ENCODE data around the gene RNF181. TPM values are rescaled to one million over a fixed set of nuclear protein-coding genes. Genes with fewer than 3 reads are reported as not detected.

RNF181 gene
- total and polyA plus RNA-seq, 2 of the 8 experiments (the other 6 are each of a cell fraction or from before 2014, with no cell fraction given): 97.2 to 514 TPM

- TF ChIP-seq CHD1 (IDR thresholded peaks at IDR 0.05; ENCODE audit: low read depth, low read length): no peak
- no peak for TF ChIP-seq KDM5A (IDR thresholded peaks at IDR 0.05; ENCODE audit: low read length)
- no peak for TF ChIP-seq POLR2A (IDR thresholded peaks at IDR 0.05; ENCODE audit: control extremely low read depth in 1 of 2, low read depth in 2 of 2, low read length in 2 of 2)
- no peak for TF ChIP-seq MAFK (IDR thresholded peaks at IDR 0.05; ENCODE audit: low read depth, low read length)
- TF ChIP-seq ZNF274 (IDR thresholded peaks at IDR 0.05; ENCODE audit: borderline replicate concordance, extremely low read depth, low read length): no peak
- no peak for TF ChIP-seq SIRT6 (IDR thresholded peaks at IDR 0.05; ENCODE audit: low read length)
- TF ChIP-seq GTF2F1 (IDR thresholded peaks at IDR 0.05; ENCODE audit: borderline replicate concordance, low read depth, low read length): no peak
- TF ChIP-seq CREB1 (IDR thresholded peaks at IDR 0.05): no peak
- TF ChIP-seq SP2 (IDR thresholded peaks at IDR 0.05; ENCODE audit: low read length): no peak
Observed at GRCh38 chr2:85600951-85601770, 5.6 kb downstream of the RNF181 start (continued).

All from H1 (cell line).